Liver (tissue), 9 donors: ENCODE data around the gene MALRD1. TPM values are rescaled to one million over a fixed set of nuclear protein-coding genes. Genes with fewer than 3 reads are reported as not detected.

Source experiments
- DNase-seq: peaks from one replicate; pipeline ENCODE4 v3.0.0-alpha.2; 2017; ENCODE audit warnings: low spot score
- H3K27ac ChIP-seq, 2 donors: one replicate each; pipeline ENCODE4 v1.7.0; 2013; ENCODE audit warnings: inconsistent platforms in 2 of 2, low read length in 2 of 2, control low read depth in 1 of 2, low read depth in 1 of 2, mild to moderate bottlenecking in 1 of 2
- H3K27me3 ChIP-seq, 4 donors: one replicate each; pipeline versions ENCODE4 v1.6.1 to v1.7.0; 2013; ENCODE audit warnings: low read length in 3 of 4, inconsistent platforms in 1 of 4, mild to moderate bottlenecking in 1 of 4, moderate library complexity in 1 of 4; ENCODE audit not compliant: control insufficient read depth in 4 of 4, insufficient read depth in 4 of 4
- H3K36me3 ChIP-seq, 4 donors: one replicate each; pipeline versions ENCODE4 v1.6.1 to v1.7.0; 2013; ENCODE audit warnings: low read length in 3 of 4, mild to moderate bottlenecking in 3 of 4, low read depth in 1 of 4, moderate library complexity in 1 of 4; ENCODE audit not compliant: control insufficient read depth in 4 of 4, insufficient read depth in 3 of 4
- H3K4me1 ChIP-seq, 4 donors: one replicate each; pipeline versions ENCODE4 v1.6.1 to v1.7.0; 2013; ENCODE audit warnings: low read length in 3 of 4, mild to moderate bottlenecking in 3 of 4, moderate library complexity in 1 of 4; ENCODE audit not compliant: control insufficient read depth in 4 of 4, insufficient read depth in 4 of 4
- H3K4me3 ChIP-seq, 3 donors: one replicate each; pipeline versions ENCODE4 v1.6.1 to v1.7.0; 2013; ENCODE audit warnings: low read length in 3 of 3, control low read depth in 1 of 3, low read depth in 1 of 3, mild to moderate bottlenecking in 1 of 3
- H3K9ac ChIP-seq, 2 donors: one replicate each; pipeline ENCODE4 v1.7.0; 2013; ENCODE audit warnings: low read length in 2 of 2, mild to moderate bottlenecking in 2 of 2, moderate library complexity in 2 of 2, control low read depth in 1 of 2, low read depth in 1 of 2
- H3K9me3 ChIP-seq, 4 donors: one replicate each; pipeline versions ENCODE4 v1.6.1 to v1.7.0; 2013; ENCODE audit warnings: low read length in 3 of 4; ENCODE audit not compliant: control insufficient read depth in 4 of 4
- ATF3 ChIP-seq: IDR thresholded peaks from 2 replicates; pipeline ENCODE4 v1.6.1; 2016; ENCODE audit warnings: antibody characterized with exemption
- CTCF ChIP-seq: fragments of 150-350 bp; IDR thresholded peaks from 2 replicates; pipeline ENCODE4 v1.5.1; 2017; ENCODE audit warnings: improper control_type of control experiment, low read depth, low read length; ENCODE audit not compliant: missing input control
- EGR1 ChIP-seq, 2 donors: IDR thresholded peaks; 2 replicates each; pipeline ENCODE4 v1.6.1; 2016 to 2018; ENCODE audit warnings: antibody characterized with exemption in 2 of 2, low read depth in 2 of 2
- FOXA1 ChIP-seq: IDR thresholded peaks from 2 replicates; pipeline ENCODE4 v1.6.1; 2016; ENCODE audit warnings: antibody characterized with exemption
- FOXA2 ChIP-seq: IDR thresholded peaks from 2 replicates; pipeline ENCODE4 v1.6.1; 2016; ENCODE audit warnings: antibody characterized with exemption
- GABPA ChIP-seq, 2 donors: IDR thresholded peaks in 1 of 2; conservative IDR thresholded peaks in 1 of 2; 2 replicates each; pipeline ENCODE4 v1.6.1; 2016; ENCODE audit warnings: antibody characterized with exemption in 2 of 2, mild to moderate bottlenecking in 1 of 2, moderate library complexity in 1 of 2
- HNF4A ChIP-seq, 2 donors: conservative IDR thresholded peaks; 2 replicates each; pipeline ENCODE4 v1.6.1; 2016; ENCODE audit warnings: antibody characterized with exemption in 2 of 2, mild to moderate bottlenecking in 2 of 2
- JUND ChIP-seq, 2 donors: IDR thresholded peaks; 2 replicates each; pipeline ENCODE4 v1.6.1; 2016; ENCODE audit warnings: antibody characterized with exemption in 2 of 2
- NR2F2 ChIP-seq: IDR thresholded peaks from 2 replicates; pipeline ENCODE4 v1.6.1; 2016; ENCODE audit warnings: antibody characterized with exemption
- RAD21 ChIP-seq, 2 donors: IDR thresholded peaks; 2 replicates each; pipeline ENCODE4 v1.6.1; 2016; ENCODE audit warnings: antibody characterized with exemption in 2 of 2, mild to moderate bottlenecking in 2 of 2
- REST ChIP-seq: IDR thresholded peaks from 2 replicates; pipeline ENCODE4 v1.6.1; 2016; ENCODE audit warnings: antibody characterized with exemption, mild to moderate bottlenecking
- SP1 ChIP-seq: IDR thresholded peaks from 2 replicates; pipeline ENCODE4 v1.6.1; 2018; ENCODE audit warnings: antibody characterized with exemption, mild to moderate bottlenecking
- TAF1 ChIP-seq: conservative IDR thresholded peaks from 2 replicates; pipeline ENCODE4 v1.6.1; 2016; ENCODE audit warnings: antibody characterized with exemption, mild to moderate bottlenecking
- ZBTB33 ChIP-seq: IDR thresholded peaks from 2 replicates; pipeline ENCODE4 v1.6.1; 2016; ENCODE audit warnings: antibody characterized with exemption
- WGBS: extraction: QIAGEN DNeasy Blood & Tissue Kit; methylation state at CpG from one replicate; pipeline ENCODE4 v1.1.7; 2013; 5-methylcytosine and 5-hydroxymethylcytosine counted together
- polyA plus RNA-seq, 2 donors: library from polyadenylated mRNA; stranded (reverse) in 1 of 2; unstranded in 1 of 2; fragments of 200-250 nt in 1 of 2; fragments of >200 nt in 1 of 2; fragmentation: Nextera tagmentation in 1 of 2; extraction: Ambion mirVana in 1 of 2; gene quantifications; one replicate each; pipeline versions ENCODE4 v1.2.1 to v1.2.3, GENCODE V29; 2013 to 2015
- total RNA-seq, 2 donors: library from RNA; depleted of rRNA; stranded (reverse); fragments of >200 nt; gene quantifications; one replicate each; pipeline ENCODE4 v1.2.3, GENCODE V29; 2014
- TF ChIP-seq, protein P1 (sequence below): IDR thresholded peaks from 2 replicates; pipeline ENCODE4 v1.6.1; 2016; ENCODE audit warnings: antibody characterized with exemption
- donor health status: healthy.
- donor health status: healthy.
- donor health status: healthy.
- donor health status: healthy.
- donor health status: healthy.

Gene MALRD1
- total and polyA plus RNA-seq, 4 donors = 0.37 to 0.59 TPM; not detected in 2

- no peak overlapping the region for H3K9ac ChIP-seq
- no peak for DNase-seq
- TF ChIP-seq ATF3 (no peak), TAF1 (no peak), FOXA2 (no peak), RAD21 (IDR thresholded peaks at IDR 0.05) (no peak), FOXA1 (no peak), EGR1 (IDR thresholded peaks at IDR 0.05; ENCODE audit: low read depth in 2 of 2) (no peak), REST (no peak), GABPA (IDR thresholded peaks at IDR 0.05 in 1 of 2, conservative IDR thresholded peaks at IDR 0.05 in 1 of 2) (no peak), CTCF (no peak), JUND (IDR thresholded peaks at IDR 0.05) (no peak), HNF4A (conservative IDR thresholded peaks at IDR 0.05) (no peak), SP1 (no peak), ZBTB33 (no peak)
- TF ChIP-seq, protein P1, sequence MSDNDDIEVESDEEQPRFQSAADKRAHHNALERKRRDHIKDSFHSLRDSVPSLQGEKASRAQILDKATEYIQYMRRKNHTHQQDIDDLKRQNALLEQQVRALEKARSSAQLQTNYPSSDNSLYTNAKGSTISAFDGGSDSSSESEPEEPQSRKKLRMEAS = no peak
- H3K27me3 ChIP-seq = no peaks in the 10 kb centered on the region
- H3K27ac ChIP-seq = peak overlapping the region; percentile 35 to 56
- peaks cover 4 to 43% (median 26%) of the 10 kb centered on the region in 4 donors for H3K4me1 ChIP-seq
- no peak overlapping the region for H3K4me3 ChIP-seq
- 49% methylated on average over 3 of the region's 3 CpGs for WGBS
- no peaks in the 10 kb centered on the region for H3K9me3 ChIP-seq
- H3K36me3 ChIP-seq = no peaks in the 10 kb centered on the region
These were observed 609.5 kb downstream of the MALRD1 start for GRCh38 chr10:19658131-19658530.

DNA sequence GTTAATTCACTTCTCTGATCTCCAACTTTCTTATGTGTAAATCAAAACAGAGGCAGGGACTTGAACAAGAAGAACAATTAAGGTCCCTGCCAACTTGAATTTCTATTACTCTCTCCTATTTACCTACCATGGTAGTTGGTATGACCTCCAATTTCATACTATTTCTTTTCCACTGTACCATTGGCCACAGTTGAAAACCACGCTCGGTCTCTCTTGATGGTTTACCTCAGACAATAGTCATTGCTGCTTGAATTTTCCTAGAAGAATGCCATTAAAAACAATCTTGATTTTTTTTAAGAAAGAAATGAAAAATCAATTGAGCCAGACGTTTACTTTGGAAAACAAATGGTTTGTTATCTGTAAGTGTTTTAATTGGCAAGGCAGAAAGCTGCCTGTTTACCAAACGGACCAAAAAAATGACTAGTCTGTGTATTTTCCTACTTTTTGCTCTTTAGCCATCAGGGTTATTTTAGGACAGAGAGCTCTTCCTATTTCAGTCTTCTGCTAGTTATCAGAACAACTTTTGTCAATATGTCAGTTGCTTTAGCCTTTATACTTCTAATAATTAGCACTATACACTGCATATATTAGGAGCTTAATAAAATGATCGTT is 610.1 kb downstream of the MALRD1 start:
- no peaks in the 10 kb centered on the region for H3K27me3 ChIP-seq
- no peaks in the 10 kb centered on the region for H3K36me3 ChIP-seq
- no peak overlapping the region for H3K9ac ChIP-seq
- peak overlapping the region; percentile 35 to 56 for H3K27ac ChIP-seq
- WGBS = 18% methylated on average over 5 of the region's 5 CpGs
- H3K4me1 ChIP-seq = peaks cover 4 to 43% (median 26%) of the 10 kb centered on the region in 4 donors
- DNase-seq = no peak
- no peaks in the 10 kb centered on the region for H3K9me3 ChIP-seq
- H3K4me3 ChIP-seq = no peak overlapping the region
- TF ChIP-seq FOXA1 (peak; percentile 83), RAD21 (IDR thresholded peaks at IDR 0.05) (peak; percentile 35 to 39), SP1 (peak; percentile 64), HNF4A (conservative IDR thresholded peaks at IDR 0.05) (peak; percentile 61 to 70), NR2F2 (peak; percentile 37), TAF1 (no peak), CTCF (no peak), JUND (IDR thresholded peaks at IDR 0.05) (peak in 1 of 2 donors; percentile 58), REST (no peak), GABPA (IDR thresholded peaks at IDR 0.05 in 1 of 2, conservative IDR thresholded peaks at IDR 0.05 in 1 of 2) (no peak), EGR1 (IDR thresholded peaks at IDR 0.05; ENCODE audit: low read depth in 2 of 2) (peak in 1 of 2 donors; percentile 15)
- TF ChIP-seq, protein P1 = peak; percentile 35
